Lower leg skin (tissue), 3 donors: ENCODE measurements around the gene LEFTY2.

Experiments
- POLR2A ChIP-seq, 2 donors: fragments of 450-650 bp; IDR thresholded peaks; one replicate each; pipeline ENCODE4 v1.6.1; 2016 to 2017; ENCODE audit warnings: antibody characterized with exemption in 2 of 2, mild to moderate bottlenecking in 1 of 2, moderate library complexity in 1 of 2
- TF ChIP-seq, protein P1 (sequence below), 3 donors: fragments of 450-650 bp; IDR thresholded peaks; one replicate each; pipeline ENCODE4 v1.5.1; 2016; ENCODE audit warnings: antibody characterized with exemption in 3 of 3, mild to moderate bottlenecking in 3 of 3, moderate library complexity in 2 of 3

DNA sequence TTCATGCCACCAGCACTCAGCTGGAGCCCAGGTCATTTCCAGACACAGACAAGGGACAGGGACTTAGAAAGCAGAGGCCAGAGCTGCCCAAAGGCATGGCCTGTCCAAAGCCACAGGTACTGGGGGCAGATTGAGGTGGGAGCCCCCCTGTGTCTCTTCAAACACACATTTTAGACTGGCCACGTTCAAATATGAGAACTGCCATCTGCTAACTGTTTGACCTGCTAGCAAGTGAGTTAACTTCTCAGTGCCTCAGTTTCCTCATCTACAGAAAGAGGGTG is 862 bp upstream of the LEFTY2 start:
- TF ChIP-seq POLR2A (IDR thresholded peaks at IDR 0.05) = no peak
- TF ChIP-seq, protein P1, sequence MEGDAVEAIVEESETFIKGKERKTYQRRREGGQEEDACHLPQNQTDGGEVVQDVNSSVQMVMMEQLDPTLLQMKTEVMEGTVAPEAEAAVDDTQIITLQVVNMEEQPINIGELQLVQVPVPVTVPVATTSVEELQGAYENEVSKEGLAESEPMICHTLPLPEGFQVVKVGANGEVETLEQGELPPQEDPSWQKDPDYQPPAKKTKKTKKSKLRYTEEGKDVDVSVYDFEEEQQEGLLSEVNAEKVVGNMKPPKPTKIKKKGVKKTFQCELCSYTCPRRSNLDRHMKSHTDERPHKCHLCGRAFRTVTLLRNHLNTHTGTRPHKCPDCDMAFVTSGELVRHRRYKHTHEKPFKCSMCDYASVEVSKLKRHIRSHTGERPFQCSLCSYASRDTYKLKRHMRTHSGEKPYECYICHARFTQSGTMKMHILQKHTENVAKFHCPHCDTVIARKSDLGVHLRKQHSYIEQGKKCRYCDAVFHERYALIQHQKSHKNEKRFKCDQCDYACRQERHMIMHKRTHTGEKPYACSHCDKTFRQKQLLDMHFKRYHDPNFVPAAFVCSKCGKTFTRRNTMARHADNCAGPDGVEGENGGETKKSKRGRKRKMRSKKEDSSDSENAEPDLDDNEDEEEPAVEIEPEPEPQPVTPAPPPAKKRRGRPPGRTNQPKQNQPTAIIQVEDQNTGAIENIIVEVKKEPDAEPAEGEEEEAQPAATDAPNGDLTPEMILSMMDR (IDR thresholded peaks at IDR 0.05) = no peak
